Chondrocyte (in vitro differentiated cells): ENCODE measurements around the gene SPAG8. TPM values are rescaled to one million over a fixed set of nuclear protein-coding genes. Genes with fewer than 3 reads are reported as not detected.

Experiments
- DNase-seq: peaks from one replicate; pipeline ENCODE4 v3.0.0; 2021; ENCODE audit warnings: mixed read lengths, low spot score
- H3K27ac Mint-ChIP-seq: one replicate; pipeline ENCODE4 v1.8.0; 2021; ENCODE audit warnings: mild to moderate bottlenecking, moderate library complexity, mixed read lengths; ENCODE audit not compliant: unreplicated experiment
- H3K27me3 Mint-ChIP-seq: 2 replicates; pipeline ENCODE4 v1.8.0; 2021; ENCODE audit warnings: low read depth, mixed read lengths
- H3K36me3 Mint-ChIP-seq: 2 replicates; pipeline ENCODE4 v1.8.0; 2021; ENCODE audit warnings: low read depth, mixed read lengths
- H3K4me1 Mint-ChIP-seq: 2 replicates; pipeline ENCODE4 v1.8.0; 2021; ENCODE audit warnings: low read depth, mild to moderate bottlenecking, mixed read lengths
- H3K4me3 Mint-ChIP-seq: one replicate; pipeline ENCODE4 v1.8.0; 2021; ENCODE audit warnings: mild to moderate bottlenecking, moderate library complexity, mixed read lengths; ENCODE audit not compliant: unreplicated experiment
- H3K9me3 Mint-ChIP-seq: 2 replicates; pipeline ENCODE4 v1.8.0; 2021; ENCODE audit warnings: low read depth, mixed read lengths
- total RNA-seq: library from RNA; stranded (reverse); gene quantifications from 3 replicates; pipeline ENCODE4 v1.2.1, GENCODE V29; 2021
- TF ChIP-seq, protein P1 (sequence below): fragments of 200-600 bp; sonication (generic); IDR thresholded peaks from 2 replicates; pipeline ENCODE4 v1.5.0; 2021; ENCODE audit warnings: antibody characterized with exemption, mild to moderate bottlenecking, moderate library complexity

SPAG8 gene
- total RNA-seq, 1 donor from 2014 or later: 0.30 TPM

DNA sequence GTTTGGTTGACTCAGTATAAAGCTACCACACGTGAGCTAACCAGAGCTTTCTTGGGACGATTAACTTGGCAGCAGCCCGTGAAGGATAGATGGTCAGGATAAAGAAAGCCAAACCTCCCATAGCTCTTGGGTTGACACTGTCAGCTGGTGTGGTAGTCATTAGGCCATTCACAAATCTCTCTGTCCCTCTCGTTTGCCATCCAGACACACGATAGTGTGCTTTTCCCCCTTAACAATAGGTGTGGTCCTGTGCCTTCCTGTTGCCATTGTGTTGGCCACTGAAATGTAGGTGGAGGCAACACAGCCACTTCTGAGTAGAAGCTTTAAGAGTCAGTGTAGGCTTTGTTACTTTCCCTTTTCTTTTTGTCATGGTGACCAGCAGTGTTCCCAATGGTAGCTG lies 46.4 kb upstream of the SPAG8 start:
- Mint-ChIP-seq H3K4me1 (no peaks in the 10 kb centered on the region), H3K4me3 (no peak overlapping the region), H3K9me3 (no peaks in the 10 kb centered on the region), H3K27ac (no peak overlapping the region), H3K36me3 (peaks cover 1% of the 10 kb centered on the region), H3K27me3 (peaks cover 28% of the 10 kb centered on the region)
- TF ChIP-seq, protein P1, sequence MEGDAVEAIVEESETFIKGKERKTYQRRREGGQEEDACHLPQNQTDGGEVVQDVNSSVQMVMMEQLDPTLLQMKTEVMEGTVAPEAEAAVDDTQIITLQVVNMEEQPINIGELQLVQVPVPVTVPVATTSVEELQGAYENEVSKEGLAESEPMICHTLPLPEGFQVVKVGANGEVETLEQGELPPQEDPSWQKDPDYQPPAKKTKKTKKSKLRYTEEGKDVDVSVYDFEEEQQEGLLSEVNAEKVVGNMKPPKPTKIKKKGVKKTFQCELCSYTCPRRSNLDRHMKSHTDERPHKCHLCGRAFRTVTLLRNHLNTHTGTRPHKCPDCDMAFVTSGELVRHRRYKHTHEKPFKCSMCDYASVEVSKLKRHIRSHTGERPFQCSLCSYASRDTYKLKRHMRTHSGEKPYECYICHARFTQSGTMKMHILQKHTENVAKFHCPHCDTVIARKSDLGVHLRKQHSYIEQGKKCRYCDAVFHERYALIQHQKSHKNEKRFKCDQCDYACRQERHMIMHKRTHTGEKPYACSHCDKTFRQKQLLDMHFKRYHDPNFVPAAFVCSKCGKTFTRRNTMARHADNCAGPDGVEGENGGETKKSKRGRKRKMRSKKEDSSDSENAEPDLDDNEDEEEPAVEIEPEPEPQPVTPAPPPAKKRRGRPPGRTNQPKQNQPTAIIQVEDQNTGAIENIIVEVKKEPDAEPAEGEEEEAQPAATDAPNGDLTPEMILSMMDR: no peak
- no peak for DNase-seq

DNA sequence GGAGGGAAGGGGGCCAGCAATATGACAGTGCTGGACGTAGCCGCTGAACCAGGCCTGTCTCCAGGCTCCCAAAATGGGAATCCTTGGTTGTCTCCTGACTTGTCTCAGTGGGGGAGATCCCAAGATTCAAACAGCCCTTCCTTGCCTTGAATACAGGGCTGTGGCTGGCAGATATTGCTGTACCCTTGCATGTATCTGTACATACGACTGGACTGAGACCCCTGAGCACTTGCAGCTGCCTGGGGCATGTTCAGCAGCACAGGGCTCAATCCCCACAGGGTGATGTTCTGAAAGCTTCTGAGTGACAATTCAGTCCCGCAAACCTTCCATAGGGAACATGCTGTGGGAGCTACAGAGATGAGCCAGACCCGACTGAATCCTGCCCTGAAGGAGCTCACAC lies 44.8 kb upstream of the SPAG8 start:
- TF ChIP-seq, protein P1: no peak
- Mint-ChIP-seq H3K4me3 (no peak overlapping the region), H3K9me3 (no peaks in the 10 kb centered on the region), H3K27ac (no peak overlapping the region), H3K36me3 (peaks cover 3% of the 10 kb centered on the region), H3K4me1 (no peaks in the 10 kb centered on the region), H3K27me3 (peaks cover 17% of the 10 kb centered on the region)
- peak; percentile 36 for DNase-seq

DNA sequence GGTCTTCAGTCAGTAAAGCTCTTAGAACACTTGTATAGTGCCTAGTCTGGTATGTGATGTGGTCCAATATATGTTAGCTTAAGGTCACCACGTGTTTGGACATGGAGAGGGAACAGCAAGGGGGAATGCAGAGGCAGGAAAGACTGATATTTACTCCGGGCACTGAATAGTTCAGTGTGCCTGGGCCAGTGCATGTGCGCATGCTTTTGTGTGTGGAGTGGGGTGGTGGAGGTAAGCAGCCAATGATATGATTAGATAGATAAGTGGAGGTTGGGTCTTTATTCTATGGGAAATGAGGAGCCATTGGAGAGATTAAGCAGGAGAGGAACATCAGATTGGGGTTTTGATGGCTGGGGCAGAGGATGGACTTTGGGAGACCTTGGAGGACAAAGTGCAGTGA lies 44.1 kb upstream of the SPAG8 start:
- TF ChIP-seq, protein P1: no peak
- peak; percentile 1 for DNase-seq
- no peak overlapping the region for H3K27ac Mint-ChIP-seq

DNA sequence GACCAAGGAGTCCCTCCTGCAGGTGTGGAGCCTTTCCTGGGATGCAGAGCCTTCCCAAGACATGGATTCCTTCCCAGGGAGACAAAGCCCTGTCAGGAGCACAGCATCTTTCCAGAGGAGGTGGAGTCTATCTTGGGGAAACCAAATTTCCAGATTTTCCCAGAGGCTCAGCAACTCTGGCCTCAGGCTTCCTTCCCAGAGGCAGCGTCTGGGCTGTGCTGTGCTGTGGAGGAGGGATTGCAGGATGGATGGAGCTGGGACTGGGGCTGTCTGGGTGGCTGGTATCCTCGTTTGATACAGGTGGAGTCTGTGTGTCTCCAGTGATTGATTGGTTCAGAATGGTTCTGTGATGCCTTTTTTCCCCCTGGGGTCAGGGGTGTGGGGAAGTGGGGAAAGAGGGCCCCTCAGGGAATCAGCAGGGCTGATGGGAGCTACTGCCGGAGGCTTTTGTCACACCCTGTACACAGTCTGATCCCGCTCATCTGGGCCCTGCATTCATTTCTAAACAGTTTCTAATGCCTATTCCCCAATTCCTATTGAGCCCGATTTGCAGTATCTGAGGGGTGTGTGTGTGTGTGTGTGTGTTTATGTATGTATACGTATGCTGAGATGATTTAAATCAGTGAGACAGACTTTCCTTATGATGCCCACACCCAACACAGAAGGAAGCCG lies 42.2 kb upstream of the SPAG8 start:
- Mint-ChIP-seq H3K27me3 (peaks cover 2% of the 10 kb centered on the region), H3K4me3 (no peak overlapping the region), H3K4me1 (no peaks in the 10 kb centered on the region), H3K27ac (no peak overlapping the region), H3K36me3 (peaks cover 5% of the 10 kb centered on the region), H3K9me3 (no peaks in the 10 kb centered on the region)
- TF ChIP-seq, protein P1: no peak
- peak; percentile 26 for DNase-seq

More for the DNA sequence above, 44.1 kb upstream of the SPAG8 start:
- Mint-ChIP-seq H3K4me1 (no peaks in the 10 kb centered on the region), H3K36me3 (peaks cover 3% of the 10 kb centered on the region), H3K27me3 (peaks cover 12% of the 10 kb centered on the region), H3K4me3 (no peak overlapping the region), H3K9me3 (no peaks in the 10 kb centered on the region)

DNA sequence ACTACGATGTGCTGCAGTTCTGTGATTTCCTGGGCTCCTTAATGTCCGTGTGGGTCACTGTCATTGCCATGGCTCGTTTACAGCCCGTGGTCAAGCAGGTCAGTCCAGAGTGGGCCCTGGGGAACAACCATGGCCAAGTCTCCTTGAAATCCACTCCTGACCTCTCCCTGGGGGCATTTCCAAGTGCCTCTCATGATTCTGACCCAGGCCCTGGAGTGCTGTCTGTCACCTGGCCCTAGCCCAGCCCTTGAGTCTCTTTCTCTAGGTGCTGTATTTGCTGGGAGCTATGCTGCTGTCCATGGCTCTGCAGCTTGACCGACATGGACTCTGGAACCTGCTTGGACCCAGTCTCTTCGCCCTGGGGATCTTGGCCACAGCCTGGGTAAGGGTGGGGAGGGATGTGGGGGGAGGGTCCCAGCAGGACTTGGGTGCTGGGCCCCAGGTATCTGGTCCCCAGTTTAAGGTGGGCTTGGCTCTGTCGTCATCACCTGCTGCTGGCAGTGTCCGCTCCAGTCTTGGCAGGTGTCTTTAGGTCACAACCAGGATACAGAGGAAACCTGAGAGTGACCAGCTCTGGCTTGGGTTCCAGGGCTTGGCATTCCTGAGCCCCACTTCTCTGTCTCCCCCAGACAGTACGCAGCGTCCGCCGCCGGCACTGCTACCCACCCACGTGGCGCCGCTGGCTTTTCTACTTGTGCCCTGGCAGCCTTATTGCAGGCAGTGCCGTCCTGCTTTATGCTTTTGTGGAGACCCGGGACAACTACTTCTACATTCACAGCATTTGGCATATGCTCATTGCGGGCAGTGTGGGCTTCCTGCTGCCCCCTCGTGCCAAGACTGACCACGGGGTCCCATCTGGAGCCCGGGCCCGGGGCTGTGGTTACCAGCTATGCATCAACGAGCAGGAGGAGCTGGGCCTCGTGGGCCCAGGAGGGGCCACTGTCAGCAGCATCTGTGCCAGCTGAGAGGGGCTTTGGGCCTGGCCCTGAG lies 41.1 kb upstream of the SPAG8 start:
- peaks cover 5% of the 10 kb centered on the region for H3K36me3 Mint-ChIP-seq
- no peak overlapping the region for H3K4me3 Mint-ChIP-seq
- H3K27ac Mint-ChIP-seq: no peak overlapping the region
- H3K4me1 Mint-ChIP-seq: peaks cover 3% of the 10 kb centered on the region
- peak; percentile 70 for DNase-seq
- no peaks in the 10 kb centered on the region for H3K9me3 Mint-ChIP-seq
- TF ChIP-seq, protein P1: no peak
- no peaks in the 10 kb centered on the region for H3K27me3 Mint-ChIP-seq
